NCI-H460 (cell line): ENCODE data around the gene AKIRIN1. TPM values are rescaled to one million over a fixed set of nuclear protein-coding genes. Genes with fewer than 3 reads are reported as not detected.
"Not testable (repeated sequence)": the region's sequence is repeated elsewhere in the genome, so short reads cannot be mapped to it uniquely, and the experiment has no call there.

Experiments used
- DNase-seq: peaks from one replicate; pipeline ENCODE4 v3.0.0-alpha.2; 2016; ENCODE audit warnings: low read depth; ENCODE audit errors: extremely low read depth
- small RNA-seq, 2 experiments: library from RNA; depleted of rRNA; stranded (forward); fragments of <200 nt; gene quantifications; one replicate each; pipeline ENCODE3, GENCODE V24; 2014
- total RNA-seq: library from RNA; depleted of rRNA; stranded (reverse); fragments of >200 nt; shearing (Covaris generic); gene quantifications from 2 replicates; pipeline ENCODE4 v1.2.3, GENCODE V29; 2014; rRNA removed

Gene AKIRIN1
- total RNA-seq, 1 experiment from 2014 or later = 55.7 TPM

DNA sequence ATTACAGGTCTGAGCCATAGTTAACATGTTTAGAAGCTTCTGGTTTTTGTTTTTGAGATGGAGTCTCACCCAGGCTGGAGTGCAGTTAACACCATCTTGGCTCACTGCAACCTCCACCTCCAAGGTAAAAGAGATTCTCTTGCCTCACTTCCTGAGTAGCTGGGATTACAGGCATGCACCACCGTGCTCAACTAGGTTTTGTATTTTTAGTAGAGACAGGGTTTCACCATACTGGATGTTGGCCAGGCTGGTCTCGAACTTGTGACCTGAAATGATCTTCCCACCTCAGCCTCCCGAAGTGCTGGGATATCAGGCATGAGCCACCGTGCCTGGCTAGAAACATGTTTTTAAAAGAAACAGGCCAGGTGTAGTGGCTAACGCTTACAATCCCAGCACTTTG is 45.6 kb downstream of the AKIRIN1 start:
- DNase-seq = no peak

GRCh38 chr1:39043513-39043912 is 52.4 kb downstream of the AKIRIN1 start:
- no peak for DNase-seq

DNA sequence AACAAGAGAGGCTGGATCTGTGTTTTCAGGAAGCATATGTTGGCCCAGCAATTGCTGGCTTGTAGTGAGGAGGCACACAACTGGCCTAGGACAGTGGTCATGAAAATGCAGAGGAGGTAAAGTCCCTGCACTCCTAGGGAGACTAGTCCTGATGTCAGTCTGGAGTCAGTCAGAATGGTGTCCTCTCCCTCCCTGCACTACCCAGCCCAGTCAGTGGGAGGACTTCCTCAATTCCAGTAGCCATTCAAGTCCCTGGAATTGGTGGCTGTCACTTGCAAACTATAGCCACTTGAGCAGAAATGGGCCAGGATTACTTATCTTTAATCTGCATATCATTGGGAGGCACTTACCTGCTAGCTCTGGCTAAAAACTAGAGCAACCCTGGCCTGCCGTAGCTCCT is 53.7 kb downstream of the AKIRIN1 start:
- no peak for DNase-seq

GRCh38 chr1:39045231-39045630 is 54.2 kb downstream of the AKIRIN1 start:
- DNase-seq = no peak

DNA sequence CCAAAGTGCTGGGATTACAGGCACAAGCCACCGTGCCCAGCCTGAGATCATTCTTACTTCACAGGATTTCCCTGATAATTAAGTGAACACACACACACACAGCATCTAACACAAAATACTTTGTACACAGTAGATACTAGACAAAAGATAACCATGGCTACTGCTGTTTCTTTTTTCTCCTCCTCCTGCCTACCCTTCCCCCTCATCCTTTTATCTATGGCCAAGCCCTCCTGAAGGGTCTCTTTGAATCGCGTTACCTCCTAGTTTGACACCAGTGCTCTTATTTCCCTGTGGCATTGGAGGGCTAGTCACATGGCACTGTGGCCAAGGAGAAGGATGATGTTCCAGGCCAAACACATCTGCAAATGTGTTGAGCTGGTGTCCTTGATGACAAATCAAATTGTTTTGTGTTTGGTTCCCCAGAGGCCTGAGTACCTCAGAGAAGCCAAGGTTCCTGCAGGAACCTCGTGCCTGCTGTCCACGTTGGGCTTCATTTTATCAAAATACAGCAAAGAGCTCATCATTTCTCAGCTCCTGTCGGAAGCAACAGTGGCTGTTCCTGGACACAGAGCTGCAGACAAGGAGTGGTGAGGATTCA is 55.6 kb downstream of the AKIRIN1 start:
- DNase-seq = no peak

DNA sequence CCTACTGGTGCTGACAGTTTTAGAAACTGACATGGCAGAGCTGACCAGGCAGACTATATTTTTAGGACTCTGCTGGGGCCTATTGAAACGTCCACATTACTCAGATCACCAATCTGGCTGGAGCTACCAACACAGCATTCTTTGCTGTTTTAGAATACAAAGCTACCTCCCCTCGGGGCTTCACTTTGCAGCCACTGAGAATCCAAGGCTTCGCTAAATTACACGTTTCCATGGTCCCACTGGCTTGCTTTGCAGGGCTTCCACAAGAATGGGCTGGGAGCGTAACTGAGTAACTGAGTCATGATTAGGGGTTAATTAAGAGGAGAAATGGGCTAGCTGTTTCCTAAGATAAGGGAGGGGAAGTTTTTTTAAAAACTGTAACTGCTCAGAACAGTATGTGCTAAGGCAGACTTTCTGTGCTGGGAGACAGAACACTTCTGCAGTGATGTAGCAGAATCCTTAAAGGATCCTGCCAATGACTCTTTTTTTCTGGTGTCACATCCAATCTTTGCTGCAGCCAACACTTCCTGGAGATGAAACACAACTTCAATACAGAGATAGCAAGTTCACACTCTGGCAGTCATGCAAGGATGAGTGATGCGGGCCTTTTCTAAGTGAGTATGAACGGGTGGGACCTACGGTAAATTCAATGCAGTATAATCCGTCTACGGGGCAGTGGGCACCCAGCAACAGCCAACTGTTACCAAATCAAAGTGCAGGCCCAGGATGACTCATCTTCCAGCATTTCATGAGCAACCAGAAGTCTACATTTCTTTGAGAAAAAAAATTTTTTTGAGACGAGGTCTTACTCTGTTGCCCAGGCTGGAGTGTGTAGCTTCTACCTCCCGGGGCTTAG is 56.5 kb downstream of the AKIRIN1 start:
- DNase-seq = no peak

DNA sequence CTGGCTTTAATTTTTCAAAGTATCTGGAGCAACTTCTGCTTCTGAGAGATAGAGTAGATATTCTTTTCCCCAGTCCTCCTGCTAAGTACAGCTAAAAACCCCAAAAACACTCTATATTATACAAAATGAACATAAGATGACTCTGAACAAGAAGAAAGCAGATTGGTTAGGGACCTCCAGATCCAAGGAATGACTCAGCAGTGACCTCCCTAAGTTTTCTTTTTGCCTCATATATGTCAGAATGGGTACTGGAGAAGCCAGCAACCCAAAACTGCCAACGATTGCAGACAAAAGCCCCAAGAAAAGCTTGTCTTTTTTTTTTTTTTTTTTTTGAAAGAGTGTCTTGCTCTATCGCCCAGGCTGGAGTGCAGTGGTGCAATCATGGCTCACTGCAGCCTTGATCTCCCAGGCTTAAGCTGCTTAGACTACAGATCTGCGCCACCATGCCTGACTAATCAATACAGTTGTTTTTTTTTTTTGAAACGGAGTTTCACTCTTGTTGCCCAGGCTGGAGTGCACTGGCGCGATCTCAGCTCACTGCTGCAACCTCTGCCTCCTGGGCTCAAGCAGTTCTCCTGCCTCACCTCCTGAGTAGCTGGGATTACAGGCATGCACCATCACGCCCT is 57.8 kb downstream of the AKIRIN1 start:
- no peak for DNase-seq

- no peak for DNase-seq
Measured at GRCh38 chr1:39050001-39050400, 58.9 kb downstream of the AKIRIN1 start.

DNA sequence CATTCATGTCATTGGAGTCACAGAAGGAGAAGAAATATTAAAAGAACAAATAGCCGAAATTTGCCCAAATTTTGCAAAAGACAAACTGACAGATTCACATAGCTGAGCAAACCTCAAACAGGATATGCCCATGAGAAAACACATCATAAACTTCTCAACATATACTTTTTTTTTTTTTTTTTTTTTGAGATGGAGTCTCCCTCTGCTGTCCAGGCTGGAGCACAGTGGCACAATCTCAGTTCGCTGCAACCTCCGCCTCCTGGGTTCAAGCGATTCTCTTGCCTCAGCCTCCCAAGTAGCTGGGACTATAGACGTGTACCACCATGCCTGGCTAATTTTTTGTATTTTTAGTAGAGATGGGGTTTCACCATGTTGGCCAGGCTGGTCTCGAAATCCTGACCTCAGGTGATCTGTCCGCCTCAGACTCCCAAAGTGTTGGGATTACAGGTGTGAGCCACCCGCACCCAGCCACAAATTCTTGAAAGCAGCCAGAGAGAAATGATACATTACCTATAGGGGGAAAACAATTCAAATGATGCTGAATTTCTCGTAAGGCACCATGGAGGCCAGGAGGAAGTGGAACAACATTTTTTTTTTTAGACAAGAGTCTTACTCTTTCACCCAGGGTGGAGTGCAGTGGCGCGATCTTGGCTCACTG is 60.2 kb downstream of the AKIRIN1 start:
- not testable (repeated sequence) for DNase-seq

GRCh38 chr1:39051956-39052355 is 60.9 kb downstream of the AKIRIN1 start:
- DNase-seq = no peak

DNA sequence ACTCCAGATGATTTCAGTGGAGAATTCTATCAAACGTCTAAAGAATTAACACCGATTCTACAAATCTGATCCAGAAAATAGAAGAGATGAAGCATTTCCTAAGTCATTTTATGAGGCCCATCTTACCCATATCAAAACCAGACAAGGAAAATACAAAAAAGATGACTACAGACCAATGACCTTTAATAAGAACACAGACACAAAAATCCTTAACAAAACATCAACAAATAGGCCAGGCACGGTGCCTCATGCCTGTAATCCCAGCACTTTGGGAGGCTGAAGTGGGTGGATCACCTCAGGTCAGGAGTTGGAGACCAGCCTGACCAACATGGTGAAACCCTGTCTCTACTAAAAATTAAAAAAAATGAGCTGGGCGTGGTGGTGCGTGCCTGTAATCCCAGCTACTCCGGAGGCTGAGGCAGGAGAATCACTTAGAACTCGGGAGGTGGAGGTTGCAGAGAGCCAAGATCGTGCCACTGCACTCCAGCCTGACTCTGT is 64.2 kb downstream of the AKIRIN1 start:
- DNase-seq = not testable (repeated sequence)

Small RNA genes lying within 50 kb of the gene (small RNA-seq; reads per million reads assigned to genes)
- gene RF00019 = 0 reads per million in 2 experiments

Other genes starting within 250 kb of the AKIRIN1 start
- 7.9 and 8.5 TPM in 2 replicates for gene RRAGC, start 131.5 kb upstream of the AKIRIN1 start, total RNA-seq
- gene MYCBP, start 117.9 kb upstream of the AKIRIN1 start, total RNA-seq = 15.6 and 17.2 TPM in 2 replicates
- not detected in 2 replicates for gene GJA9, start 109.7 kb upstream of the AKIRIN1 start, total RNA-seq
- not detected in 2 replicates for gene RHBDL2, start 49.4 kb upstream of the AKIRIN1 start, total RNA-seq
- gene NDUFS5, start 35.1 kb downstream of the AKIRIN1 start, total RNA-seq = 349 and 358 TPM in 2 replicates
- 34.8 and 35.9 TPM in 2 replicates for gene MACF1, start 213.4 kb downstream of the AKIRIN1 start, total RNA-seq